Fibroblast of lung (primary cell): ENCODE data around the gene CLECL1. TPM values are rescaled to one million over a fixed set of nuclear protein-coding genes. Genes with fewer than 3 reads are reported as not detected.

ENCODE experiments used
- DNase-seq, 2 donors: peaks; one replicate each; pipeline versions ENCODE4 v3.0.0 to v3.0.0-alpha.2; 2010; ENCODE audit warnings: low read depth in 2 of 2
- H2AFZ ChIP-seq: 2 replicates; pipeline ENCODE4 v1.5.1; 2012; ENCODE audit warnings: low read length, control low read depth, inconsistent platforms
- H3K27ac ChIP-seq: 2 replicates; pipeline ENCODE4 v1.5.1; 2011; ENCODE audit warnings: low read length, control low read depth; ENCODE audit not compliant: insufficient read depth
- H3K27me3 ChIP-seq: 2 replicates; pipeline ENCODE4 v1.5.1; 2011; ENCODE audit warnings: mild to moderate bottlenecking, low read length; ENCODE audit not compliant: control insufficient read depth, insufficient read depth
- H3K36me3 ChIP-seq: 2 replicates; pipeline ENCODE4 v1.5.1; 2011; ENCODE audit warnings: low read length; ENCODE audit not compliant: control insufficient read depth, insufficient read depth
- H3K4me1 ChIP-seq: 2 replicates; pipeline ENCODE4 v1.5.1; 2011; ENCODE audit warnings: low read length; ENCODE audit not compliant: control insufficient read depth, insufficient read depth; ENCODE audit errors: extremely low read depth
- H3K4me2 ChIP-seq: 2 replicates; pipeline ENCODE4 v1.5.1; 2011; ENCODE audit warnings: low read length, control low read depth; ENCODE audit not compliant: insufficient read depth; ENCODE audit errors: extremely low read depth
- H3K4me3 ChIP-seq, 4 experiments: fragments of 200-600 bp in 1 of 4; sonication (generic) in 1 of 4; replicated peaks in 1 of 4; 2 replicates each; pipeline ENCODE4 v1.5.1; 2011 to 2016; ENCODE audit warnings: low read length in 4 of 4, low read depth in 3 of 4, mild to moderate bottlenecking in 3 of 4, control low read depth in 2 of 4, inconsistent platforms in 1 of 4, mixed read lengths in 1 of 4; ENCODE audit not compliant: insufficient read depth in 1 of 4; ENCODE audit errors: control extremely low read depth in 1 of 4
- H3K79me2 ChIP-seq: 2 replicates; pipeline ENCODE4 v1.5.1; 2012; ENCODE audit warnings: mild to moderate bottlenecking, low read length, inconsistent platforms; ENCODE audit not compliant: control insufficient read depth, insufficient read depth
- H3K9ac ChIP-seq: 2 replicates; pipeline ENCODE4 v1.5.1; 2011; ENCODE audit warnings: mild to moderate bottlenecking, low read length, control low read depth; ENCODE audit not compliant: insufficient read depth
- H3K9me3 ChIP-seq: 2 replicates; pipeline ENCODE4 v1.5.1; 2012; ENCODE audit warnings: low read depth, low read length; ENCODE audit not compliant: control insufficient read depth, insufficient read depth
- H4K20me1 ChIP-seq: 2 replicates; pipeline ENCODE4 v1.5.1; 2011; ENCODE audit warnings: low read length; ENCODE audit not compliant: control insufficient read depth, insufficient read depth; ENCODE audit errors: extremely low read depth
- CTCF ChIP-seq, 2 donors: IDR thresholded peaks in 1 of 2; conservative IDR thresholded peaks in 1 of 2; 1 replicate in 1 of 2; 2 replicates in 1 of 2; pipeline ENCODE4 v1.5.1; 2011 to 2012; ENCODE audit warnings: low read length in 2 of 2, control low read depth in 1 of 2, inconsistent platforms in 1 of 2, low read depth in 1 of 2, mild to moderate bottlenecking in 1 of 2
- EZH2 ChIP-seq: IDR thresholded peaks from 2 replicates; pipeline ENCODE4 v1.5.1; 2012; ENCODE audit warnings: low read length, control low read depth, mild to moderate bottlenecking; ENCODE audit errors: missing control alignments
- polyA plus RNA-seq, 2 donors: library from polyadenylated mRNA; depleted of rRNA in 1 of 2; stranded (reverse) in 1 of 2; unstranded in 1 of 2; fragments of >200 nt; gene quantifications; 2 replicates each; pipeline ENCODE4 v1.2.1, GENCODE V29; 2011 to 2012; ENCODE audit warnings: missing spikeins in 1 of 2
- total RNA-seq: library from RNA; depleted of rRNA; stranded (reverse); fragments of >200 nt; gene quantifications from 2 replicates; pipeline ENCODE4 v1.2.1, GENCODE V29; 2014

The CLECL1 gene
- total and polyA plus RNA-seq, 2 donors (not counting 1 experiment from before 2014, with no cell fraction given): not detected

DNA sequence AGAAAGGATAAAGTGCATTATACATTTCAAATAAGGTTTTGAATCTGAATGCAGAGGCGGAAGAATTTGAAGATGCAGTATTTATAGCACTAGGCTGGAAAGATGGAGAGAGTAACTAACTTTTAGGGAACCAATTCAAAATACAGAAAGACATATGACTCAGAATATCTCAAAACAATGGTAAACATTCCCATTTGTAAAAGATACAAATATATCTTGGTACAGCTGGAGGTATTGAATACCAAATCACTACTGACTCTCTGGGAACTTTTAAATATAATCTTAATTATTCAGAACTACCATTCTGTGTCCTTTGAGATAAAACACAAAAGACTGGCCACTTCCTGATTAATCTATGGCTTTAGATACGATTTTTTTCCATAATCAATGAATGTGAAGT, 22.7 kb upstream of the CLECL1 start:
- H3K4me1 ChIP-seq: no peaks in the 10 kb centered on the region
- no peak overlapping the region for H3K9ac ChIP-seq
- no peaks in the 10 kb centered on the region for H3K9me3 ChIP-seq
- H3K27me3 ChIP-seq: no peaks in the 10 kb centered on the region
- H4K20me1 ChIP-seq: no peaks in the 10 kb centered on the region
- H3K27ac ChIP-seq: no peak overlapping the region
- TF ChIP-seq CTCF (conservative IDR thresholded peaks at IDR 0.05 in 1 of 2, IDR thresholded peaks at IDR 0.05 in 1 of 2; ENCODE audit: low read depth in 1 of 2, low read length in 2 of 2): no peak
- TF ChIP-seq EZH2: no peak
- DNase-seq: no peak
- H2AFZ ChIP-seq: no peak overlapping the region
- no peaks in the 10 kb centered on the region for H3K79me2 ChIP-seq
- no peak overlapping the region for H3K4me3 ChIP-seq
- no peaks in the 10 kb centered on the region for H3K36me3 ChIP-seq
- no peak overlapping the region for H3K4me2 ChIP-seq

- TF ChIP-seq EZH2 (no peak), CTCF (conservative IDR thresholded peaks at IDR 0.05 in 1 of 2, IDR thresholded peaks at IDR 0.05 in 1 of 2; ENCODE audit: low read depth in 1 of 2, low read length in 2 of 2) (no peak)
- DNase-seq: no peak
- Histone ChIP-seq H3K9me3 (no peaks in the 10 kb centered on the region), H4K20me1 (no peaks in the 10 kb centered on the region), H3K4me1 (no peaks in the 10 kb centered on the region), H3K4me3 (no peak overlapping the region), H3K9ac (no peak overlapping the region), H3K27ac (no peak overlapping the region), H3K79me2 (no peaks in the 10 kb centered on the region), H3K4me2 (no peak overlapping the region), H3K36me3 (no peaks in the 10 kb centered on the region), H2AFZ (no peak overlapping the region), H3K27me3 (no peaks in the 10 kb centered on the region)
Measured at GRCh38 chr12:9755035-9755434, 22.1 kb upstream of the CLECL1 start.

DNA sequence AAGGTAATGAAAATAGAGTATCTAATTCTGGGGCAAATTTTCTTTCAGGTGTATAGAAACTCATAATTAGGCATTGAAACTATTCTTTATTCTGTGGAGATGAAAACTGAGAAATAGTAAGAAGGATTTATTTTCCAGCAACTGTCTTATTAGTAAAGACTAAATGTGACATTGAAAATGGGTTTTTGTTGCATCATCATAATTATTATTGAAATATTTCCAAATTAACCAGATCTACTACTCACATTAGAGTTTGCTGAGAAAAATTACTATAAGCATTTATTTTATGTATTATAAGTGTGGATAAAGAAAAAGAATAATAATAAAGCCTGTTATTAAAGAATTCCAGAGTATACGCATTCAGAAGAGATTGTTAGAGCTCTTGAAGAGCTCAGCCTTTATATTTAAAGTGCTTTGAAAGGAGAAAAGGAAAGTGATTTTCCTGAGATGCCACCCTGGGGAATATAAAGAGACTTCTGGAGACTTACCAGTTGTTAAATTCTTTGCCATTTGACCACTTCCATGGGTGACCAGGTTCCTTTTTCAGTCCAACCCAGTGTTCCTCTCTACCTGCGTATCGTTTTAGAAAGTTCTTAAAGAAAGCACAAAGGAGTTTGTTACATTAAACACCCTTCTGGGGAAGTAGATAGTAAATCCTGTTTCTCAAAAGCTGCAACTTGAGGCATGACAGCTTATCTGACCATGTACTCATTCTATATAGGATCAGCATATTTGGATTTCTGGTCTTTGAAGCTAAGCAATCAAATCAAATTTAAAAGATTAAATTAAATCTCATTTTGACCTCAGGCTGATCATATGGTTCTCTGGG, 21.4 kb upstream of the CLECL1 start:
- Histone ChIP-seq H3K27me3 (no peaks in the 10 kb centered on the region), H3K27ac (no peak overlapping the region), H2AFZ (no peak overlapping the region), H3K36me3 (no peaks in the 10 kb centered on the region), H3K4me3 (no peak overlapping the region), H3K79me2 (no peaks in the 10 kb centered on the region), H4K20me1 (no peaks in the 10 kb centered on the region), H3K4me1 (no peaks in the 10 kb centered on the region), H3K9me3 (no peaks in the 10 kb centered on the region), H3K4me2 (no peak overlapping the region), H3K9ac (no peak overlapping the region)
- no peak for DNase-seq
- TF ChIP-seq CTCF (conservative IDR thresholded peaks at IDR 0.05 in 1 of 2, IDR thresholded peaks at IDR 0.05 in 1 of 2; ENCODE audit: low read depth in 1 of 2, low read length in 2 of 2) (no peak), EZH2 (no peak)
